ENCODE results near the gene CSRNP3.

The CSRNP3 gene

DNA sequence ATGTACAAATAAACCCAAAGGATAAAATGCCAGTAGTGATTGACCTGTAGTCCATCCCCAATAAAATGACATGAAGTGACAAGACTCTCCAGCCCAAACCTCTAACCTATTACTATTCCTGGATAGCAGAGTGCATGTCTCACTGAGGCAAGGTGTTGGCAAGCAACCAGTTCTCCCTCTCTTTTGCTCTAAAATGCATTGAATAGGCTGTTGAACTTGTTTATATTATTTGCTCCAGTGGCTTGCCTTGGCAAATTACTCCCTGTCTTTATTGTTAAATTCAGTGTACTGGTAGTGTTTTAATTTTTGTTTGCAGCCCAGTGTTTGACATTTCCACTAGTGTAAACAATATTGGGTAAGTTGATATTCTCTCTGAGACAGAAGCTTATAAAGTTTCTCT, 70.5 kb downstream of the CSRNP3 start:
- DNase-seq (ENCODE audit: low read depth in 2 of 2) = no peak

DNA sequence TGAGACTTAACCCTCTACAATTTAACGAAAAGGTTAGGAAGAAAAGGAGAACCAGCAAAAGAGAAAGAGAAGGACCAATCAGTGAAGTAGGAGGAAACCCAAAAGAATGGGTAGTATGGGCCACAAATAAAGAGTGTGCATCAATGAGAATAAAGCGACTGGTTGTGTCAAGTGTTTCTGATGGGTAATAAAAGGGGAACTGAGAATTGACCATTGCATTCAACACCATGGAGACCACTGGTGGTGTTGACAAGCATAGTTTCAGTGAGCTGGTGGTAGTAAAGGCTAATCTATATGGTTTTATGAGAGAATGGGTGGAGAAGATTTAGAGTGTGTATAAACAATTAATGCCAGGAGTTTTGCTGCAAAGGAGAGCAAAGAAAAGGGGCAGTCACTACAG, 75.4 kb downstream of the CSRNP3 start:
- no peak for DNase-seq (ENCODE audit: low read depth in 2 of 2)

DNA sequence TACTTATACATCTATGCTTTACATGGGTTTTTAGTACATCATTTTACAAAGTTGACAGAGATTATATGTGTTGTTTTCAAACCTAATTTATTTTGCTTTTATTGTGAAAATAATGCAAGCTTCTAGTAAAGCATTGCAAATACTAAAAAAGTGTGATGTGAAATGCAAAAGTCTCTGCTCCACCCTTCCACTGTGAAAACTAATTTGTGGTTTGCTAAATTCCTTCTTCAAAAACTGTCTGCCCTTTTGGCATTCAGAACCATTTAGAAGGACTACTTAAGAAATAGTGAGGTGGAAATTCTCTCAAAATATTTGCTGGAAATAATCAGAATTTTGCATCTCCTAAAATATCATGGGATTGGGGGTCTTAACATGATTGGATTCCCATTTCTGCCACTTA, 78.4 kb downstream of the CSRNP3 start:
- no peak for DNase-seq (ENCODE audit: low read depth in 2 of 2)

DNA sequence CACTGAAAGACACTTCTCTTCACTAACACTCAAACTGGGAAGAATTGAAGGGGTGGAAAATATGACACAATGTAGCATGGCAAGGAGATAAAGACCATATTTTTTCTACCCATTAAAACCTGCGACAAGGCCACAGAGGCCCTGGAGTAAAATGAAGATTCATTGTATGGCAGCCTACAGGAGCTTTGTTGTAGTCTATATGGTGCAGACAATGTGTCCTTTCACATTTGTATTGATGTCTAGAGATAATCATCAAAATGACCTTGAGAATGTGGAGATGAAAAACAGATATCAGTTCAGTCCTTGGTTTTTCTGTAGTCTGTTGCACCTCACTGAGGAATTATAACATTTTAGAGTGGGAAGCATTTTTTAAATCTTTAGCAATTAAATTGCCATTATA, 80.1 kb downstream of the CSRNP3 start:
- no peak for DNase-seq (ENCODE audit: low read depth in 2 of 2)

DNA sequence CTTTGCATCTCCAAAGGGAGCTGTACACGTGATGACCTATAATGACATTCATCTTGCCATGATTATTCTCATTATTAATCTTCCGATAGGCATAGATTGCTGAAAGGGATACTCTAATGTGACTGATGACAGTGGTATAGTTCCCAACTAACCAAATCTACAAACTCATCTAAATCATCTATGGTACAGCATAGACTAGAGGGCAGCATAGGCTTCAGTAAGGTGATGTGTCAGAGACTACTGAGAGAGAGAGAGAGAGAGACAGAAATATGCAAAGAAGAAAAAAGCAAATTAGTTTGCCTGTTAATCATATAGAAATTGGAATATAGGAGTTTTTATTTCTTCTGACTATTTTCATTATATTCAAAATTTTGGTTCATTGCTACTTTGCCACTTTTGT, 89.3 kb downstream of the CSRNP3 start:
- no peak for DNase-seq (ENCODE audit: low read depth in 2 of 2)

DNA sequence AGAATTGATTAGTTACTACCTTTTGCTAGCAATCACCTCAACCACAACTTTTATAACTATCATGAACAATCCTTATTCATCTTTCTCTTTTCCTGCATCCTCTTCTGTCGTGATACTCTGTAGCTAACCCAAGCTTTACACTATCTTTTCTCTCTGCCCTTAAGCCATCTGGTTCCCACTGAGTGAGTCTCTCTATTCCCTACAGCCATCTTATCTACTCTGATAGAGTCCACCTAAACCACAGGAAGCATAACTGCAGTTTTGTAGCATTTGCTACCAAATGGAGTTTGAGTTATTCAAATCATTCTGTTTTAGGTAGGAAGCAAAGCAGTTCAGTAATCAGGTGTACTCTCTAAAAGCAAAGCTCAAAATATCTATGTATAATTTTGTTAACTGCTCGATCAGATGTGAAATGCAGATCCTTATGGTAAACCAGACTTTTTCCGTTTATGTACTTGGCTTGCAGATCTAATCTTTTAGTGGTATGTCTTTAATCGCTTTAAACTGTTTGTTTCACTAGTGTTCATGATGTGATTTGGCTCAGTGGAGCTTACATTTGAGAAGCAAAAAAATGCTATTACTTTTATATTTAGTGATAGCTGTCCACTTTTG, 91.0 kb downstream of the CSRNP3 start:
- DNase-seq (ENCODE audit: low read depth in 2 of 2) = no peak

DNA sequence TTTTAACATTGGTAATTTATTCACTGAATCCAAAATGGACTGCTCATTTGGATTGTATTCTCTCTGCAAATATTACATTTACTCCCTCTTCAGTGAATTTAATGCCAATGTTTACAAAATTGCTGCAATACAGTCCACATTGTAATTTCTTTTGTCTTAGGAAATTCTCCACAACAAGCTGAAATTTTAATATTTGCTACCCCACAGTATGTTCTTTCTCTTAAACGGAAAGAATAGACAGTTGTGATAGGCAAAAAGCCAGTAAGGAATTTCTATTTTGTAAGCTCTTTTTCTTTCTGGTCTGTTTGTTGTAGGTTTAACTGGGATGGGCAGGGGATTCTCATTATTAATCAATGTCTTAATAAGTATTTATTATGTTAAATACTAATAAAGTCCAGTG, 92.0 kb downstream of the CSRNP3 start:
- no peak for DNase-seq (ENCODE audit: low read depth in 2 of 2)

DNA sequence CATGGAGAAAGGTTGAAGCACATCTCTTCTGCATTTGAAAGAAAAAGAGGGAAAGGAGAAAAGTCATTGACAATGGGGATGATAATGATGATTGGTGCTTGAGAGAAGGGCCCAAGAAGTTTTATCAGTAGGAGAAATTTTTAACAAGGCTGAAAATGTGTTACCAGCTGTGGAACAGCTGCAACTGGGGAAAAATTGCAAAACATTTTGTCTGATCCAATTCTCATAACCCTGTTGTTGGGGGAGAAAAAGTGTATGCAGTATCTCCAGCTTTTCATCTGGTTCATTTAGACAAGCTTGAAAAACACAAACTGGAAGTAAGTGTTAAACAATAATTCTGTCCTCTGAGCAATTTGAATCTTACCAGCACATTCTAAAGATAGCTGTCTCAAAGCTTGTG, 92.7 kb downstream of the CSRNP3 start:
- no peak for DNase-seq (ENCODE audit: low read depth in 2 of 2)

DNA sequence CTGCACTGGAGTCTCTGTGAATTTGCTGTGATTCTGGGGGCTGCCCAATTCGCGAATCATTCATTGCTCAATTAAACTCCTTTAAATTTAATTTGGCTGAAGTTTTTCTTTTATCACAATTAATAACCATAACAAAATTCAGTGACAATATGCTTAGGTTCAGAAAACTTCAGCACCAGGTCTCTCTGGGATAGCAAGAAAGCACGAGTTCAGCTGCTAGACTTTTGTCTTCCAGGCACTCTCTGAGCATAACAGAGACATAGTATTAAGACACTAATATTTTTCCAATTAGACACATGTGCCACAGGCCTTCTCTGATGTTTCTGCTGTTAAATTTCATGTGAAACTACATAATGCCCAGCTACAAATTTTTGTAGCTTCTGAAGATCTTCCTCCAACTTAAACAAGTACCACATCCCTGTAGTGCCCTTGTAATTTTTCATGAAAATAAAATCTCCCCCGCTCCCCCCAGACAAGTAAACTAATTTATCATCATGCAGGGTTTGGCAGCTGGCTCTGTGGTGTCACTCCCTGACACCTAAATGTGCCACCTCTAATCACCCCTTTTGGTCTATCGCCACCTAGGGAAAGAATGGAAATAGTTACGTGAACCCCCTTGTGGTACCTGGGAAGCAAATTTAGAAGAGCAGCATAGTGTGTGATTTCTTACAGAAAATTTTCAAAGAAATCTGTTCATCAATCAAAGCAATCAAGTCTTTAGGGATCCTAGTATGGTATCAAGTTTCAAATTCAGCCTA, 94.1 kb downstream of the CSRNP3 start:
- DNase-seq (ENCODE audit: low read depth in 2 of 2) = no peak

DNA sequence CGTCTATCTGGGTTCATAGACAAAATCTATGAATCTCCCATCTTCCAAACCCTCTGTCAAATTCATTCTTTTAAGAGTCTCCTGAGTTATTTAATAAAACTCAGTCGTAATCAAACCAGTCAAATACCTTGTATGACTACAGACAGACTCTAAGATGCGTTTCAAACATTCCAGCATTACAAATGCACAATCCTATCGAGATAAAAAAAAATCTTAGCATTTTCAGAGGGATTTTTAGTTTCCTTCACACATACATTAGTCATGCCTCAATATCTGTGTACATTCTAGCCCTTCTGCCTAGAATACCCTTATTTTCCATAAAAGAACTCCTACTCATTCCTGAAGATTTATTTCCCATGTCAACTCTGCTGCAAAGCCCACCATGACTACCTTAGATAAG, 96.5 kb downstream of the CSRNP3 start:
- DNase-seq (ENCODE audit: low read depth in 2 of 2) = no peak

DNA sequence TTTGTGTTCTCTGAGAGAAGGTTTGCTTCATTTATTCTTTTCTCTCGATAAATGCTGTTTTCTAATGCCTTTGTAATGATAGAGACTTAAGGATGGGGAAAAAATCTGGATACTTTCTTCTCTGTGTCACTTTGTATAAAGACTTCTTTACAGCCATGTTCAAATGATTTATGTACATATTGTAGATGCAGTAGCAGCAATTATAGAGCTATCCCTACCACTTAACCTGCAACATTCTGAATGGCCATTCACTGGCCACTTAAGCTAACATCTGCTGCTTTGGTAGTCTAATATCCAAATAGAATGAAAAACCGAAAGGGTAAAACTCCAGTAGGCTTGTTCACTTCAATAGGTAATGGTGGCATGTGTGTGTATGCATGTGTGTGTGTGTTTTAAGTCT, 97.8 kb downstream of the CSRNP3 start:
- DNase-seq (ENCODE audit: low read depth in 2 of 2) = no peak

DNA sequence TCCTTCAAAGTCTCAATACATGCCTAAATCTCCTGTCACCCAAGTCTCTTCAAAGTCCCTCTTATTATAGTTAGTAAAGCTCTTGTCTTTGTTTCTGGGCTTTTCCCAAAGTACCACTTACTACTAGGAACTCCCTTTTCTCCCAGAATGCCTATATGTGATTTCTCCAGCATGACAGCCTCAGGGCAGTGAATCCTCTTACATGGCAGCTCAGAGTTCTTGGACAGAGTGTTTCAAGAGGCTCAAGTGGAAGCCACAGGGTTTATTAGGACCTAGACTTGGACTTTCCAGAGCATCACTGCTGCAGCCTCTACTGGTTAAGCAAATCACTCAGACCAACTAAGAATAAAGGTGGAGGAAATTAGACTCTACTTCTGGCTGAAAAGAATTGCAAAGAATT, 98.9 kb downstream of the CSRNP3 start:
- no peak for DNase-seq (ENCODE audit: low read depth in 2 of 2)

DNA sequence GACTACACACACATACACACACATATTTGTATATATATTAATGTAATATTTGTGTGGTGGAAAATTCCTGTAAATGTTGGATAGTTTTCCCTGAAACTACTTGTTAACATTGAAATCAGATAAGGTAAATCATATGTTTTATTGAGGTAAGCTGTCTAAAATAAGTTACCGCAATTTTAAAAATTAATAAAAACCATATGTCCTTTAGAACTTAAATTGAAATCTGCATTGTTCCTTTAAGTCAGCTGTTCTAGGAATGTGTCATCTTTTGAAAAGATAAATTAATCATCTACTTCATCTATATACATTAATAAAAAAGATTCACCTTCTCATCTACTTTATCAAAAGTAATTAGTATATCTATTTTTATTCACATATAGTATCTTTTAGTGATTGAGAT, 102.0 kb downstream of the CSRNP3 start:
- no peak for DNase-seq (ENCODE audit: low read depth in 2 of 2)

DNA sequence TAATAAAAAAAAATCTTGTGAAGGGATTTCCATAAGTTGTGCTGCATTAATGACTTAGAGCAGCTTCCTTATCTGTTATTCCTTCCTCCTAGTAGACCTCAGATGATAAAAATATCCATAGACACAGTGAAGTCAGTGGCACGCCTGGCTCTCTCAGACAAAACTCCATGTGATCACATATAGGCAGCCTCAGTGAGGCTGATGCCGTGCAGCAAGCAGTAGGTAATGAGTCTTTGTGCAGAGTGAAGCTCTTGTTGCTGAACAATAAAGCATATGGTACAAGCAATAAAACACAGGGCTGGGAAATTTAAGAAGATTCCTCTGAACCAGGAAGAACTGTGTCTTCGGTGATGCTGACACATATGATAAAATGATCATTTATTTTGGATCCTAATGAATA, 102.7 kb downstream of the CSRNP3 start:
- DNase-seq (ENCODE audit: low read depth in 2 of 2) = no peak

DNA sequence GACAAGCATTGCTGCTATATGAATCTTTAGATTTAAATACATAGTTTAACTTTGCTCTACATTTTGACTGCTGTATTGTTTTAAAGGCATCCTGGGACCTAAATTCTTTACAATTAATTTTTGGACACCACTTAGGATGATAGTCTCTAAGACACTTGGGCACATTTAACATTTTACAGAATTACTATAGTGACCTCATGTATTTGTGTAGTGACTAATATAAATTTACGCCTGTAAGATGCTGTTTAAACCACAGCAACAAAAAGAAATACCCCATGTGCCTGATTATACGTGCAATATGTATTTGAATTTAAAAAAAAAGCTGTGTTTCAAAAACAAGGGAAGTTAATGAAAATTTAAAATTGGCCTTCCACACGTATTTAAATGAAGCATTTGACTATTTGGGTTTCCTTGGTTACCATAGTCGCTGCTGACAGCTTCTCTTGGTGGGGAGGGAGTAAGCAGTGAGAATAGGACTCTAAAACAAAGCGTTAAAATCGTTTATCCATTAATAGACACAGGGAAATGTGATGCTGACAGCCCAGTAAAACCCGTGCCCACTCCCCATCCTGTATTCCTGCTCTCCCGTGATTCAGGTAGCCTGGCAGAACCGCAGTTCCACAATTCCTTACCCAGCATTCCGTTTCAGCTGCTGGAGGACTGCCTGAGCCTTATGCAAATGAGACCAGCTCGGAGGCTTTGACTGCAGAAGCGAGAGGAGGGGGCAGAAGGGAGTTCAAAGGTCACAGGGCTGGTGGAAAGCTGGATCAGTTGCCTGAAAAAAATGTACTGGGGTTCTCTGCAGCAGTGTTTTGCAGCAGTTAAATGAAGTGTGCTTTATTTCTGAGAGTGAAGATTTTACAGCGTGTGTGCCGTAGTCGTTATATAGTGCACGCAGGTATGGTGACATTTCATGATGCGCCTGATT, 104.3 kb downstream of the CSRNP3 start:
- no peak for DNase-seq (ENCODE audit: low read depth in 2 of 2)

DNA sequence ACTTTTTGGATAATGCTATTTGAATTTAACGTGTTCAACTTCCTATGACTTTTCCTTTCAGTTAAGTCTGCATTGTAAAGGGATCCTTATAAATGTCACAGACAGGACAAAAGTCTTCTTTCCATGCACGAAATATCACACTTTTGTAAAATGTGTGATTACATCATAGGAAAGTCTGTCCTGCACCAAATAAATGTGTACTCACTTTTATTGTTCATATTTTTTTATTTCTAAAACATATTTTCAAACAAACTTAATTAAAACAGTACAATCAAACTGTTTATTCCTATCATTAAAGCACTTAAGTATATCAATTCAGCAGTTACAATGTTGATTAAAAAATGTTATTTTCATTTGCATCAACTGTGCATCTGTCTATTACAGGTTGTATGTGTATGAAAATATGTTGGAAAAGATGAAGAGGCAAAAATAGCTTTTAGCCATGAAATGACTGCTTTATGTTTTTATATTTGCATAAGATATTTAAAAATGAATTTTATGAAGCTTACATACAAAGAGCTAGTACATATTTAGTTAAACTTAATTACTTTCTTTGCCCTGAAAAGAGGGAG, 105.6 kb downstream of the CSRNP3 start:
- no peak for DNase-seq (ENCODE audit: low read depth in 2 of 2)

DNA sequence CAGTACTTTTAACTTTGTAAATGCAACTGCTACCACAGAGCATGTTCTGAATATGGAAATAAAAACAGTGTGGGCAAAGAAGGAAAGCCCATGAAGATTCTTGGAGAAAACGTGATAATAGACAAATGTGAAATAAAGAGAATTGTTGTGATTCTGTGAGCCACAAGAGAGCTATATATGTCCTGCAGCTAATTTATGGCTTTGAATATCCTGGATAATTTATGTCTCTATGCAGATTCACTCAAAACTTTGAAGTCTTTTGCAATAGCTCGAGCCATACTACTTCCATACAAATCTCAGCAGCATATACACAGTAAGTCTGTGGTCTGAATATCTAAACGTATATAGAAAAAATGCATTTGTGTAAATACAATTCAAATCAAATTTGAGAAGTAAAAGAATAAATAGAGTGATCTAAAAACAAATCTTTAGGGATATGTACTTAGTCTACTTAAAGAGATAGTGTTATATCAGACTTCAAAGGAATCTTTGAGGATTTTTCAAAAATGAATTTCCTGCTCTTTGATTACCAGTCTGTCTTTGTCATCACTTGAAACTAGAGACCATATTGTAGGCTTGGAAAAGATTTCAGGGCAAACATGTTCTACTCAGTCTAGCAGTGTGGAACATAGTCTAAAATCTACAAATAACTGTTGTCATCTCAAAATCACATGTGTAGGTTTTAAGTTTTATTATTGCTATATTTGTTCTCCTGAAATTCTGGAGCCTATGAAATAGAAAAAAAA, 107.1 kb downstream of the CSRNP3 start:
- no peak for DNase-seq (ENCODE audit: low read depth in 2 of 2)

DNA sequence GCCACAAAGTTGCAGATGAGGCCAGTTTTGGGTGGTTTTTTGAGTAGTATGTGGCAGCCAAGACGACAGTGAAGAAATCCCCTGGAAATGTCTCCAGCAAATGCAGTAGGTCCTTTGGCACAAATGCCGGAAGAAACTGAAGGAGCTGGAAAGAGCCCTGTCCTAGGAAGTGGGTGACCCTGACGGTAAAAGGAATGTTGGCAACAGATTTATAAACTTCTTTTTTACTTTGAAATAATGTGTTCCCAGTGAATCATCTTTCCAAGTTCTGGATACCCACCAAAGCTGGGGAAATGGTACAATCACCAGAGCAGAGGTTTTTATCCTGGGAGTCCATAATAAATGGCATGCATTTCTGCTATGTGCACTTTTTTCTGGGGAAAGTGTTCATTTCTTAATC, 112.9 kb downstream of the CSRNP3 start:
- no peak for DNase-seq (ENCODE audit: low read depth in 2 of 2)

DNA sequence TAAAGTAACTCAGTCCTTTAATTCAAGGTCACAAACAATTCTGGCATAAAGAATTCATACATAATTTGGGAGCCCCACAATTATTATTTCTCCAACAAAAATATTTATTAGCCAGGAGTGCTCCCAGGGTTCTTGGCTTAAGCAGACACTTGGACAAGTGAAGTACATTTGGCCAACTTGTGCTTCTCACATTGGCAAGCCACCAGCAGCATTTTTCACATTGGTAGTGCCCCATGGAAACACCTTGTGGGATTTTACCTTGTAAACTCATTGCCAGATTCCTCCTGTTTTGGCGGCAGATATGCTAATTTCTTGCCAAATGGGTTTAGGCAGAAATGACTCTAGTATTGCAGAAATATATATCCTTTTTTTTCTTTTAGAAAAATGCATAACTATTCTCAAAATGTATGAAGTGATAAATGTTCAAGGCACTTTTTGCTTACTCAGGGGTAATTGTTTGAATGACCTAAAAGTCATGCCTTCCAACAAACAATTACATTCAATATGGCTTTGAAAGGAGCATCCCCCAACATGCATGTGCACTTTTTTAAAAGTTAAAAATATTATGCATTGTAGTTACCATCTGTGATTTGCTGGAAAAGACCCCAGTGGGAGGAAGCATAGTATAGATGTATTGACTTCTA, 113.5 kb downstream of the CSRNP3 start:
- no peak for DNase-seq (ENCODE audit: low read depth in 2 of 2)

DNA sequence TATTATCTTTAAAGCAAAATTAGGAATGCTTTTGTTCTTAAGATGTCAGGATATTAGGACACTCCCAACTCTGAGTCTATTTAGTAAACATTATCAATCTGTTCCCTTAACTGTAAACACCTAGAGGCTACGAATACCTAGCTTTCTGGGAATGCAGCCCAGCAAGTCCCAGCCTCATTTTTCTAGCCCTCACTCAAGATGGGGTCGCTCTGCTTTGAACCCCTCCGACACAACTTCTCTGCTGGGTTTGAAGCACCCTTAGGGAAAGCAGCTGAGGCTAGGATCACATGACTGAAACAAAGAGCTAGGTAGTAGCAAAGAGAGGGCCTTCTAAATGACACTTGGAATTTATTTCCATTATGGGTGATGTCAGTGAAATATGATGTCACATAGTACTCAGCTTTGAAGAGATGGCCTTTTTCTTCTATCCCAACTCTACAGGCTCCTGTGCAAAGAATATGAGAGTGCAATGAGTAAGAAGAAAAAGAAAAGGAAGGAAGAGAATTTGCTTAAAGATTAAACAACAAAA, 114.7 kb downstream of the CSRNP3 start:
- no peak for DNase-seq (ENCODE audit: low read depth in 2 of 2)

DNA sequence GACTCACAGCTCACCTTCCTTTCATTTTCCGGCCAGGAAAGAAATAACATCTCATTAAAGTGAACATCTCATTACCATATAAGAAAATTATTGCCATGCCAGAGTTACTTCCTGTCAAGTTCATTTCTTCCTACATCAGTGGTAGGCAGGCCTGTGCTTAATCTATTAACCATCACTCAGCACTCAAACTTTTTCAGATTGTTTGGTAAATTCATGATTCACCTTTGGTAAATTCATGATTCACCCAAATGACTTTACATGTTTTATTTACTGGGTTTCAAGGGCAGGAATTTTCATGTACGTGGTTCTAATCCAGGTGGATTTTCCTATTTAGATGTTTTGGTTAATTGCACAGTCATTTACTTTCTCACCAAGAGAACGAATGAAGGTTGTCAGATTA, 116.5 kb downstream of the CSRNP3 start:
- DNase-seq (ENCODE audit: low read depth in 2 of 2) = no peak

Measured in stimulated activated CD8-positive, alpha-beta memory T cell treated with anti-CD3 and anti-CD28 coated beads, Interleukin-15, amount 100 ng/mL, for 48 hours (primary cell).